ENCODE measurements around the gene DDX42. TPM values are rescaled to one million over a fixed set of nuclear protein-coding genes. Genes with fewer than 3 reads are reported as not detected.
A peak's percentile ranks its signal among the peaks of the same experiment; 100 is the strongest.

The DDX42 gene
- total RNA-seq, 2 donors from 2014 or later, result 92.9 to 157 TPM

DNA sequence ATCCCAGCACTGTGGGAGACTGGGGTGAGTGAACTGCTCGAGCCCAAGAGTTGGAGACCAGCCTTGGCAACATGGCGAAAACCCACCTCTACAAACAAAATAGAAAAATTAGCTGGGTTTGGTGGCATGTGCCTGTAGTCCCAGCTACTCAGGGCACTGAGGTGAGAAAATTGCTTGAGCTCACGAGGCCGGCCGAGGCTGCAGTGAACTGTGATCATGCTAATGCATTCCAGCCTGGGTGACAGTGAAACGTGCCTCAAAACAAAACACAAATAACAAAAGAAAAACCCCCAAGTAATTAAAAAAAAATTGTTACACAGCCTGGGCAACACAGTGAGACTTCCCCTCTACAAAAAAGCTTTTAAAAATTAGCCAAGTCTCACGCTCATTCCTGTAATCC lies 5.5 kb upstream of the DDX42 start:
- no peak for DNase-seq (ENCODE audit: low spot score)
- Histone ChIP-seq H3K27me3 (replicated peaks; ENCODE audit: insufficient read depth) (no peaks in the 10 kb centered on the region), H3K27ac (no peak overlapping the region), H3K4me3 (no peak overlapping the region), H3K4me1 (ENCODE audit: control insufficient read depth in 1 of 2, low read depth in 2 of 2) (peaks cover 0 to 26% of the 10 kb centered on the region in 2 donors), H3K9me3 (no peaks in the 10 kb centered on the region), H3K36me3 (peaks cover 9% of the 10 kb centered on the region)
- TF ChIP-seq, protein P1, sequence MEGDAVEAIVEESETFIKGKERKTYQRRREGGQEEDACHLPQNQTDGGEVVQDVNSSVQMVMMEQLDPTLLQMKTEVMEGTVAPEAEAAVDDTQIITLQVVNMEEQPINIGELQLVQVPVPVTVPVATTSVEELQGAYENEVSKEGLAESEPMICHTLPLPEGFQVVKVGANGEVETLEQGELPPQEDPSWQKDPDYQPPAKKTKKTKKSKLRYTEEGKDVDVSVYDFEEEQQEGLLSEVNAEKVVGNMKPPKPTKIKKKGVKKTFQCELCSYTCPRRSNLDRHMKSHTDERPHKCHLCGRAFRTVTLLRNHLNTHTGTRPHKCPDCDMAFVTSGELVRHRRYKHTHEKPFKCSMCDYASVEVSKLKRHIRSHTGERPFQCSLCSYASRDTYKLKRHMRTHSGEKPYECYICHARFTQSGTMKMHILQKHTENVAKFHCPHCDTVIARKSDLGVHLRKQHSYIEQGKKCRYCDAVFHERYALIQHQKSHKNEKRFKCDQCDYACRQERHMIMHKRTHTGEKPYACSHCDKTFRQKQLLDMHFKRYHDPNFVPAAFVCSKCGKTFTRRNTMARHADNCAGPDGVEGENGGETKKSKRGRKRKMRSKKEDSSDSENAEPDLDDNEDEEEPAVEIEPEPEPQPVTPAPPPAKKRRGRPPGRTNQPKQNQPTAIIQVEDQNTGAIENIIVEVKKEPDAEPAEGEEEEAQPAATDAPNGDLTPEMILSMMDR (IDR thresholded peaks at IDR 0.05), result no peak
- ATAC-seq (ENCODE audit: insufficient number of reproducible peaks, low FRiP score, low read depth), result no peak

DNA sequence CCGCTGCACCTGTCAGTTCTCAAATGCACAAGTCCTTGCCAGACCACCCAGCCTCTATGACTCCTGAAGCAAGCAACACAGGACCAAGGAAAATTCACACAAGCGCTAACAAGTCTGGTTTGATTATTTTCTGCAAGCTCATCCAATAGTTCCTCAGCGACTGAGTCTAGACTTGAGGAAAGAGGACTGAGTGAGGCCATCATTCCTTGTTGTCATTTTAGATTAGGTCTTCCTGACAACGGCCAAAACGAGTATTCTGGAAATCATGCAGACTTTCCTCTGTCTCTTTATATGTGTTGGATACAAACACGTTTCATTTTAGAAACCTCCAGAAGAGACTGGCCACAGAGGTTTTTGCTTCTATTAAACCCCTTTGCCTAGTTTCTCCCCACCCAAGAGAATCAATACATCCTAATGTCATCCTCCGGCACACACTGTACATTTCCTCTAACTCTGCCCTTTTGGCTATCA lies 1.1 kb upstream of the DDX42 start:
- Histone ChIP-seq H3K4me1 (ENCODE audit: control insufficient read depth in 1 of 2, low read depth in 2 of 2) (peaks cover 21 to 56% of the 10 kb centered on the region in 2 donors), H3K4me3 (peak overlapping the region; percentile 78), H3K27me3 (replicated peaks; ENCODE audit: insufficient read depth) (no peaks in the 10 kb centered on the region), H3K27ac (peak overlapping the region; percentile 88 to 95), H3K36me3 (no peaks in the 10 kb centered on the region), H3K9me3 (no peaks in the 10 kb centered on the region)
- no peak for DNase-seq (ENCODE audit: low spot score)
- TF ChIP-seq, protein P1 (IDR thresholded peaks at IDR 0.05), result no peak
- ATAC-seq (ENCODE audit: insufficient number of reproducible peaks, low FRiP score, low read depth), result no peak

DNA sequence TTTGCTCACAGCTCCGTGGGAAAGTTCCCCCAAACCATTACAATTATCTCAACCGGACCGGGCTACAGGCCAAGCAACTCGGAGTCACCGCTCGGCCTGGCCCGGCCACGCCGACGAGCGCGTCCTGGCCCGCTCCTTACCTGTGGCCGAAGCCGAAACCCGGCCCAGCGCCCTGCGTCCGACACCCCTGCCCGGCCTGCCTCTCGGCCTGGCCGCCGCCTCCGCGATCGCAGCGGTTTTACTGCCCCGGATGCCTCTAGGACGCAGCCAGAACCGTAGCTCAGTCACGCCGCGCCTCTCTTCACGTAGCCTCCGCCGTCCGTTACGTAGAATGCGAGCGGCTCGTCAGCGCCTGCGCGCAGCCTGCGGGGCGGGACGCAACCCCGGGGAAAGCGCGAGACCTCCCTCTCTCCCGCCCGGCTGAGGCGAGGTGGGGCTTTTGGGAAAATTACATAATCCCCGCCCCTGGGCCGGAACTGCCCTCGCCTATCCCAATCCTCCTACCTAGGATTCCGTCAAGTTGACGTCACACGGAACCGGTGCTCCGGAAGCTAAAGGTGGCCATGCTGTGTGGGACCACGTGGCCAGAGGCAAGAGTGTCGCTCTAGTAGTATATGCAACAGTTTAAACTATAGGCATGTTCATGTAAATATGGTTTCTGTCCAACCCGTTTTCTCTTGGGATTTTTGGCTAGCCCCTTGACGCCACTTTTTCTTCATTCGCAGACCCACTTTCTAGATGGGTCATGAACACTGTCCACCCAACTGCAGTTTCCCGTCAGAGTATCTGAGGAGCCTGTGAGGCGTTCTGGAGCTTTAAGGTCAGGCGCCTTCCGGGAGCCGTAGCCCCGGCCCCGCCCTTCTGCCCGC lies 464 bp upstream of the DDX42 start, which contains the start of gene CCDC47:
Gene CCDC47, minus strand, starts transcription at position 326 of the 869 bp plus-strand sequence. CDS start 7,422 bp downstream, outside the sequence.
- Histone ChIP-seq H3K27ac (peak within 1 kb of the TSS; percentile 88 to 95), H3K4me3 (peak within 1 kb of the TSS; percentile 78), H3K36me3 (no peaks in the 10 kb centered on the region), H3K9me3 (no peaks in the 10 kb centered on the region), H3K4me1 (ENCODE audit: control insufficient read depth in 1 of 2, low read depth in 2 of 2) (peaks cover 26 to 53% of the 10 kb centered on the region in 2 donors), H3K27me3 (replicated peaks; ENCODE audit: insufficient read depth) (no peaks in the 10 kb centered on the region)
- TF ChIP-seq, protein P1 (IDR thresholded peaks at IDR 0.05), result no peak
- peak; percentile 99 for ATAC-seq (ENCODE audit: insufficient number of reproducible peaks, low FRiP score, low read depth)
- peak; percentile 99 for DNase-seq (ENCODE audit: low spot score)

DNA sequence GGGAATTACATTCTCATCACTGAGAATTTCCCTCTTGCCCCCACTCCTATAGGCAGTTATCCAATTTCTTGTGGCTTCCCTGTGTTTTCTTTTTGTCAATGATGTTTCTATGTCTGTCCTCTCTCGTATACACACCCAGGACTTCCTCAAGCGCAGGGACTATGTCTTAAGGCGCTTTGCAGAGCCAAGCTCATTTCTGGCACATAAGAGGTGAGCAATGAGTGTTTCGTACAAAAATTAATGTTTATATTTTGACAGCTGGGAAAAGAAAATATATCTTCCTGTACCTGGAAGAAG lies 947 bp downstream of the DDX42 start:
- peak overlapping the region; percentile 78 for H3K4me3 ChIP-seq

DNA sequence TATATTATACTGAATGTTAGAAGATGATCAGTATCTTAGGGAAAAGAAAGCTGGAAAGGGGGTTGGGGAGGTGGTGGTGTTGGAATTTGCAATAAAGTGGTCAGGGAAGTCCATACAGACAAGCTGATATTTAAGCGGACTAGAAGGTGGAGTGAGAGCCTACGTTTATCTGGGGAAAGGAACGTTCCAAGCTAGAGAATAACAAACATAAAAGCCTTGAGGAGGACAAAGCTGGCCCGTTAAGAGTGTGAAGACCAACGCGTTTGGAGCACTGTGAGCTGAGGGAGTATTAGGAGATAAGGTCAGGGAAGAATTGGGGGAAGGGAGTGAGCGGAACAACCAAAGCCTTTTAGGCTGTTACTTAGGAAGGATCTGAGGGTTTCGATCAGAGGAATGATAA lies 1.4 kb downstream of the DDX42 start:
- TF ChIP-seq, protein P1 (IDR thresholded peaks at IDR 0.05), result no peak
- Histone ChIP-seq H3K36me3 (peaks cover 5% of the 10 kb centered on the region), H3K4me3 (peak overlapping the region; percentile 78), H3K4me1 (ENCODE audit: control insufficient read depth in 1 of 2, low read depth in 2 of 2) (peaks cover 26 to 46% of the 10 kb centered on the region in 2 donors), H3K27me3 (replicated peaks; ENCODE audit: insufficient read depth) (no peaks in the 10 kb centered on the region), H3K9me3 (no peaks in the 10 kb centered on the region), H3K27ac (peak overlapping the region in 1 of 2 donors; percentile 88)
- ATAC-seq (ENCODE audit: insufficient number of reproducible peaks, low FRiP score, low read depth) (no peak), DNase-seq (ENCODE audit: low spot score) (no peak)

More for the DNA sequence above, 947 bp downstream of the DDX42 start:
- Histone ChIP-seq H3K27me3 (replicated peaks; ENCODE audit: insufficient read depth) (no peaks in the 10 kb centered on the region), H3K9me3 (no peaks in the 10 kb centered on the region), H3K36me3 (peaks cover 5% of the 10 kb centered on the region), H3K4me1 (ENCODE audit: control insufficient read depth in 1 of 2, low read depth in 2 of 2) (peaks cover 26 to 50% of the 10 kb centered on the region in 2 donors), H3K27ac (peak overlapping the region in 1 of 2 donors; percentile 88)
- ATAC-seq (ENCODE audit: insufficient number of reproducible peaks, low FRiP score, low read depth) (no peak), DNase-seq (ENCODE audit: low spot score) (no peak)
- TF ChIP-seq, protein P1 (IDR thresholded peaks at IDR 0.05), result no peak
